ENCODE results near the gene CFAP299.

CFAP299 gene

DNA sequence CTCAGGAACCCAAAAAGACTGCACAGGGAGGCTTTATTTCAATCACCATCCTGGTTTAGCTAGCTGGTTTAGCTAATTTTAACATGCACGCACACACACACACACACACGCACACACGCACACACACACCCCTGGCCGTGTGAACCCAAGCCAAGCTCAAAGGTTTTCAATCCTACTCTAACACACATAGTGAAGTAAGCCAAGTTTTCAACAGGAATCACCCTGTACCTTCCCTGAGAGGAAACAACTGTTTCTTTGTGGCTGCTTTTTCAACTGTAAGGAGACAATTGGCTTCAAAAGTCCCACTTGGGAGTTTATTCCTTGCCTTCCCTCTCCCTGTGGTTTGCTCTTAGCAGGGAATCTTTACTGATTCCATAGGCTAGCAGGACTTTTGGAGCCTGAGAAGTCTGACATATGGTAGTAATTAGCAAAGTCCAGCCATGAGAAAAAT lies 596.1 kb downstream of the CFAP299 start:
- no peak overlapping the region for H3K9ac ChIP-seq (ENCODE audit: low read length)
- no peaks in the 10 kb centered on the region for H3K9me3 ChIP-seq (ENCODE audit: control insufficient read depth, low read length)
- no peak overlapping the region for H3K4me3 ChIP-seq (ENCODE audit: low read length)
- H3K4me1 ChIP-seq (ENCODE audit: control insufficient read depth, insufficient read depth, low read length) = no peaks in the 10 kb centered on the region
- H3K27me3 ChIP-seq (ENCODE audit: control insufficient read depth, insufficient read depth, low read length) = no peaks in the 10 kb centered on the region
- H3K36me3 ChIP-seq (ENCODE audit: control insufficient read depth, insufficient read depth, low read length) = no peaks in the 10 kb centered on the region

DNA sequence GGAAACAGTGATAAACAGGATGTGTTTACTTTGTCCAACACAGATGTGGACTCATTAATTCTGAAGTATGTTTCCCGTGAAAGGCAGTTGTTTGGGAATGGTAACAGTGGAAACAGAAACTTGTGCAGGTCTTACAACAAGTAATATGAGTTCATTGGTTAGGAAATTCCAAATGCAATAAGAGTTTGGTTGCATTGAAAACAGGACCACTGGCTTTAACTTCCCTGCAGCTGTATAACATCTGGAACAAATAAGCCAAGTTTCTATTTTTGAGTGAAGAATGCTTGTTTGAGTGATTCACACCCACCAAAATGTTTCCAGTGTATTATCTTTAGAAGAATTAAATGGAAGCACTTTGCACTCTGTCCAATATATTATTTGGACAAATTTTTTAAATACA lies 612.6 kb downstream of the CFAP299 start:
- Histone ChIP-seq H3K4me3 (ENCODE audit: low read length) (no peak overlapping the region), H3K9me3 (ENCODE audit: control insufficient read depth, low read length) (no peaks in the 10 kb centered on the region), H3K27me3 (ENCODE audit: control insufficient read depth, insufficient read depth, low read length) (no peaks in the 10 kb centered on the region), H3K9ac (ENCODE audit: low read length) (no peak overlapping the region), H3K4me1 (ENCODE audit: control insufficient read depth, insufficient read depth, low read length) (no peaks in the 10 kb centered on the region), H3K36me3 (ENCODE audit: control insufficient read depth, insufficient read depth, low read length) (no peaks in the 10 kb centered on the region)

DNA sequence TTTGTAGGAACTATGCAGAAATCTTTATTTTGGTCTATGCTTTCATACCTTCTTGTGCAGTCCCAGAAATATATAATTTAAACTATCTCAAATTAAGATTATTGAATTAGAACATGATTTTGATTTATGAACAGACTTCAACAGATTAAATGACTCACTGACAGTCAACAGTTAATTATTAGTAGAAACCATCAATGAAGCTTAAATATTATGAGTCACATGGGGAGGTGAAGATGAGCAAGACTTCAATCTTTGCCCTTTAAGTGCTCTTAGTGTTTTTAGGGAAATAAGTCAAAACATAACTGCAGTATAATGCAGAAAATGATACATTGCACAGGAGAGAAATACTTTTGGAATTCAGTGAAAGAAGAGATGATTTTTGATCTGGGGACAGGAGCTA lies 613.5 kb downstream of the CFAP299 start:
- no peaks in the 10 kb centered on the region for H3K4me1 ChIP-seq (ENCODE audit: control insufficient read depth, insufficient read depth, low read length)
- no peaks in the 10 kb centered on the region for H3K9me3 ChIP-seq (ENCODE audit: control insufficient read depth, low read length)
- H3K4me3 ChIP-seq (ENCODE audit: low read length) = no peak overlapping the region
- no peaks in the 10 kb centered on the region for H3K36me3 ChIP-seq (ENCODE audit: control insufficient read depth, insufficient read depth, low read length)
- H3K27me3 ChIP-seq (ENCODE audit: control insufficient read depth, insufficient read depth, low read length) = no peaks in the 10 kb centered on the region
- no peak overlapping the region for H3K9ac ChIP-seq (ENCODE audit: low read length)

DNA sequence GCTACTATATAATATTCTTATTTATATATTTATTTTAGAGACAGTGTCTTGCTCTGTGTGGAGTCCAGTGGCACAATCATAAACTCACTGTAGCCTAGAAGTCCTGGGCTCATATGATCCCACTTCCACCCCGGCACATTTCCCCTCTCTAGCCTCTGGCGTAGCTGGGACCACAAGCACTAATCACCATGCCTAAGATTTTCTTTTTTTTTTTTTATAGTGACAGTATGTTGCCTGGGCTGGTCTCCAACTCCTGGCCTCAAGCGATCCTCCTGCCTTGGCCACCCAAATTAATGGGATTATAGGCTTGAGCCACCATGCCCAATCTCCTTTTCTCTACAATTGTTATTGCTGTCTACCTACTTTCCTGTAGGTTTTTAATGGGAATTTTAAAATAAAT lies 620.9 kb downstream of the CFAP299 start:
- no peaks in the 10 kb centered on the region for H3K4me1 ChIP-seq (ENCODE audit: control insufficient read depth, insufficient read depth, low read length)
- no peaks in the 10 kb centered on the region for H3K27me3 ChIP-seq (ENCODE audit: control insufficient read depth, insufficient read depth, low read length)
- H3K4me3 ChIP-seq (ENCODE audit: low read length) = no peak overlapping the region
- no peak overlapping the region for H3K9ac ChIP-seq (ENCODE audit: low read length)
- no peaks in the 10 kb centered on the region for H3K9me3 ChIP-seq (ENCODE audit: control insufficient read depth, low read length)
- H3K36me3 ChIP-seq (ENCODE audit: control insufficient read depth, insufficient read depth, low read length) = no peaks in the 10 kb centered on the region

DNA sequence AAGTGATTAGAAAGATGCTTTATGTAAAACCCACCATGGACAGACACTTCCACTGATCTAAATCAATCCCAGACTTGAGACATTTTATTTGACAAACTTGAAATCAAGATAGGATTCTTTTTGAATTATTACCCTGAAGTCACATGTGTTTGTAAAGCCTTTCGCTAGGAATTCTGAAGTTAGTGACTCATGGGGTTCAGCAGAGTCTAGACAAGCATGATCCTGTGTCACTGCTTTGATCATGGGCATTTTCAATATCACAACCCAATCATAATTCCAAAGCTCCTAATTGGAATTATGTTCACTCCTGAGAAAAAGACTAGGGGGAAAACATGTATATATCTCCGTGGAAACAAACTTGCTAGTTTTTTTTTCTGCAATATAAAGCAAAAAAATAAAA lies 627.5 kb downstream of the CFAP299 start:
- no peak overlapping the region for H3K9ac ChIP-seq (ENCODE audit: low read length)
- H3K27me3 ChIP-seq (ENCODE audit: control insufficient read depth, insufficient read depth, low read length) = no peaks in the 10 kb centered on the region
- H3K4me1 ChIP-seq (ENCODE audit: control insufficient read depth, insufficient read depth, low read length) = no peaks in the 10 kb centered on the region
- no peaks in the 10 kb centered on the region for H3K9me3 ChIP-seq (ENCODE audit: control insufficient read depth, low read length)
- H3K4me3 ChIP-seq (ENCODE audit: low read length) = no peak overlapping the region
- no peaks in the 10 kb centered on the region for H3K36me3 ChIP-seq (ENCODE audit: control insufficient read depth, insufficient read depth, low read length)

DNA sequence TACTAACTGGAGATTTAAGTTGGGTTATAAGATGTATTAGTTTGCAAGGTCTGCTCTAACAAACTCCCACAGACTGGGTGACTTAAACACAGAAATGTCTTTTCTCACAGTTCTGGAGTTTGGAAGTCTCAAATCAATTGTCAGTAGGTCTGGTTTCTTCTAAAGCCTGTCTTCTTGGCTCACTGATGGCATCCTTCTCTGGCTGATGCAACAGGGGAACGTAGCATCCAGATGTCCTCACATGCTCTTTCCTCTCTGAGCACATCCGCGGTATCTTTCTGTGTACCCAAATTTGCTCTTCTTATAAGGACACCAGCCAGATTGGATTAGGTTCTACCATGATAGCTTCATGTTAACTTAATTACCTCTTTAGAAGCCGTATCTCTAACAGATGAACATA lies 631.8 kb downstream of the CFAP299 start:
- H3K4me1 ChIP-seq (ENCODE audit: control insufficient read depth, insufficient read depth, low read length) = no peaks in the 10 kb centered on the region
- H3K4me3 ChIP-seq (ENCODE audit: low read length) = no peak overlapping the region
- no peaks in the 10 kb centered on the region for H3K9me3 ChIP-seq (ENCODE audit: control insufficient read depth, low read length)
- no peaks in the 10 kb centered on the region for H3K27me3 ChIP-seq (ENCODE audit: control insufficient read depth, insufficient read depth, low read length)
- no peaks in the 10 kb centered on the region for H3K36me3 ChIP-seq (ENCODE audit: control insufficient read depth, insufficient read depth, low read length)
- H3K9ac ChIP-seq (ENCODE audit: low read length) = no peak overlapping the region

DNA sequence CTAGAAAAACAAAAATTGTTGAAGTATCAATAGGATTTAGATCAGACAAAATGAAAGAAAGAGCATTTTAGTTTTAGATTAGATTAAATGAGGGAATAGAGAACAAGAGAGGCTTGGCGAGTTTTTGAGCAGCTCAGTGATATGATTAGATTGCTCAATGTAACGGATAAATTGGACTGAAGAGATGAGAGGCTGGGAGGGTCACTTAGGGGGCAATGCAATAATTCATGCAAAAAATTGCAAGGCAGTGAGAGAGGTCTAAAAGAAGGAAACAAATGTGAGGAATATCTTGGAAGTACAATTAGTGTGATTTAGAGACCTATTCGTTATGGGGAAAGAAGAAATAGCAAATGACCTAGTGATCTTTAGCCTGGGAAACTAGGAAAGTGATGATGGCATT lies 644.7 kb downstream of the CFAP299 start:
- Histone ChIP-seq H3K4me3 (ENCODE audit: low read length) (no peak overlapping the region), H3K9me3 (ENCODE audit: control insufficient read depth, low read length) (no peaks in the 10 kb centered on the region), H3K36me3 (ENCODE audit: control insufficient read depth, insufficient read depth, low read length) (no peaks in the 10 kb centered on the region), H3K9ac (ENCODE audit: low read length) (no peak overlapping the region), H3K4me1 (ENCODE audit: control insufficient read depth, insufficient read depth, low read length) (no peaks in the 10 kb centered on the region), H3K27me3 (ENCODE audit: control insufficient read depth, insufficient read depth, low read length) (no peaks in the 10 kb centered on the region)

DNA sequence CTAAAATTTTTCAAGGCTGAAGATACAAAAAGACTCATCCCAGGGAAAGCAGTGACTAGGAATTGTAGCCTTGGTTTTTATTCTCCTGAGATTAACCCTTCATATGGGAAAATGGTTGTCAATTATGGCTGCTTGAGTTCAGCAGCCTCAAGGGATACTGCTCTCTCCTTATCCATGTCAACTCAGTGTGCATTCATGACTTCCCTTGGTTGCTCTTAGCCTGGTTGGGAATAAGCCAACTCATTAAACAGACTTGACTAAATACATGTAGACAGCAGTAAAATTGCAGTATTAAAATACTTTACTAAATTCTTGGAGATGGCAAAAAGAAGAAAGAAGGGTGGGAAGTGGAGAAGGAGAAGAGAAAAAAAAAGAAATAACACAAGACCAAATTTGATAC lies 650.5 kb downstream of the CFAP299 start:
- Histone ChIP-seq H3K27me3 (ENCODE audit: control insufficient read depth, insufficient read depth, low read length) (no peaks in the 10 kb centered on the region), H3K9ac (ENCODE audit: low read length) (no peak overlapping the region), H3K36me3 (ENCODE audit: control insufficient read depth, insufficient read depth, low read length) (no peaks in the 10 kb centered on the region), H3K4me3 (ENCODE audit: low read length) (no peak overlapping the region), H3K9me3 (ENCODE audit: control insufficient read depth, low read length) (no peaks in the 10 kb centered on the region), H3K4me1 (ENCODE audit: control insufficient read depth, insufficient read depth, low read length) (no peaks in the 10 kb centered on the region)

DNA sequence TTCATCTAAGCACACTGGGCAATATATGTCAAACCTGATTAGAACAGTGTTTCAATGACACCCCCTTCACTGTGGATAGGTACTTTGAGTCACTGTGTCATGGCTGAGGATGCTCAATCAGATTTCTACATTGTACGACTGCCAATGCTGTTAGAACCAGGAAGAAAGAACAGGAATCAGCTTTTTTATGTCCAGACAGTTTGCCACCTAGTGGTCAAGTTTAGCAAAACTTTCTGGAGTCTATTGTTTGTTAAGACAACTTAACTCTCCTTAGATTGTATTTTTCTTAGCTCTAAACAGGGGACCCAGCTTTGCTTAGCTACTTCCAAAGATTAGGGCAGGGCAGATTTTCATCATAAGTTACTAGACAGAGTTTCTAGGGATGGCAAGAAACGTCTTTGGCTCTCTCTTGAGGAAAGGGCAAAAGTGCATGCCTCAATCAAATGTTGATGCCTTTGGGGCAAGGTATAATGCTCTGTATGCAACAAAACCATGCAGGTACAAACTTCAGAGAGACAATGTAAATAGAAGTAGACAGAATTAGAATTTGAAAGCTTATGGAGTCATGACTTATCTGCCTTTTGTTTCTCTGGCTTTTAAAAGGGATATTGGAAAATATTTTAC lies 654.5 kb downstream of the CFAP299 start:
- Histone ChIP-seq H3K4me3 (ENCODE audit: low read length) (no peak overlapping the region), H3K27me3 (ENCODE audit: control insufficient read depth, insufficient read depth, low read length) (no peaks in the 10 kb centered on the region), H3K9ac (ENCODE audit: low read length) (no peak overlapping the region), H3K9me3 (ENCODE audit: control insufficient read depth, low read length) (no peaks in the 10 kb centered on the region), H3K36me3 (ENCODE audit: control insufficient read depth, insufficient read depth, low read length) (no peaks in the 10 kb centered on the region), H3K4me1 (ENCODE audit: control insufficient read depth, insufficient read depth, low read length) (no peaks in the 10 kb centered on the region)

DNA sequence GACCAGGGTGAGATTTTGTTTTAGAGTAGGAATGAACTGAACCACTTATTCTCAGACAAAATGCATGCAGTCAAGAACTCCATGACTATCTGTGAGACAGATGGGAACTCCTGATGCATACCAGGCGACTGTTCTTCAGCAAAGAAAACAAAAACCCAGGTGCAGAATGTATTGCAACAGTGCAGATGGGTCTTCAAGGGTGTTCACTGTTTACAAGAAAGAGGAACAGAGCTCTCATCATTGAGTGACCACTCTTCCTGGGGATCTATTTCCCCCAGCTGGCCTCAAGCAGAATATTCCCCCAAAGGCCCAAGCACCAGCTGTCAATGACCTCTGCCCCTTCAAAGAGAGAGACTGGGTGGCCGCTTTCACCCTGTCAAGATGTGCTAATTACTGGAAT lies 655.3 kb downstream of the CFAP299 start:
- no peaks in the 10 kb centered on the region for H3K4me1 ChIP-seq (ENCODE audit: control insufficient read depth, insufficient read depth, low read length)
- no peaks in the 10 kb centered on the region for H3K27me3 ChIP-seq (ENCODE audit: control insufficient read depth, insufficient read depth, low read length)
- no peaks in the 10 kb centered on the region for H3K36me3 ChIP-seq (ENCODE audit: control insufficient read depth, insufficient read depth, low read length)

DNA sequence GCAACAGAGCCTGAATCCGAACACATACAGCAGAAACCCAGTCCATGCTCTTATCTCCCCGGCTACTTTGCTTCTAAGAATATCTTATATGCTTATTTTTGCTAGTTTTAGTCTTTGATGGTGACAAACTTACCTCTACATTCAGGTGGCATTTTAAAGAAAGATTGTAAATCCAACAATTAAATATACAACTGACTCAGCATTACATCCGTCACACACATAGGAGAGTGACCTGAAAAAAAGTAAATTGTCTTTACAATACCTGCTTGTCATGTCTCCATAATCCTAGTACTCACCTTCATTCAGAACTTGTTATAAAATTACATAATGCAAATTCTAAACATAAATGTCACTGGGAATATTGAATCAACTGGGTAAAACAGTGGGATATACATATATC lies 664.4 kb downstream of the CFAP299 start:
- Histone ChIP-seq H3K4me1 (ENCODE audit: control insufficient read depth, insufficient read depth, low read length) (no peaks in the 10 kb centered on the region), H3K4me3 (ENCODE audit: low read length) (no peak overlapping the region), H3K36me3 (ENCODE audit: control insufficient read depth, insufficient read depth, low read length) (no peaks in the 10 kb centered on the region), H3K9me3 (ENCODE audit: control insufficient read depth, low read length) (no peaks in the 10 kb centered on the region), H3K9ac (ENCODE audit: low read length) (no peak overlapping the region), H3K27me3 (ENCODE audit: control insufficient read depth, insufficient read depth, low read length) (no peaks in the 10 kb centered on the region)

More for the DNA sequence above, 655.3 kb downstream of the CFAP299 start:
- no peak overlapping the region for H3K4me3 ChIP-seq (ENCODE audit: low read length)
- no peaks in the 10 kb centered on the region for H3K9me3 ChIP-seq (ENCODE audit: control insufficient read depth, low read length)
- H3K9ac ChIP-seq (ENCODE audit: low read length) = no peak overlapping the region

DNA sequence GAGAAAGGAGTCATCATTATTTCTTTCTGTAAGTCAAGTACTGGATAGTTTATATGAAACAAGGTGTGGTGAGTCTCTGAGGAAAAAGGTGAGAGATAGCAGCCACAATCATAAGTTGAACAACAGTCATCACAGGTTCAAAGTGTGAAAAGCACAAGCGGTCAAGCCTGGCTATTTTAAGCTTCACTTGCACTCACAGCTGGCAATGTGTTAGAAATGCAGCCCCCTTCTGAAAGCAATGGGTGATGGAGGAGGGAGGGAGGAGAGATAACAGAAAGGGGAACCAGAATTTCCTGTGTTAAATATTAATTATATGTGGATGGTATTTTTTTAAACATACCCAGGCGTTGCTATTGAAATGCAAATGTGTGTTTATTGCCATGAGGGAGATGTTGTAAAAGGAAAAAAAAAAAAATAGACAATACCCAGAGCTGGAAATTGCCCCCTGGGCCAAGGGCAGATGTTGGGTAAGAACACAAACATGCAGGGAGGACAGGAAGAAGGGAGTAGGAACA lies 668.1 kb downstream of the CFAP299 start:
- H3K4me1 ChIP-seq (ENCODE audit: control insufficient read depth, insufficient read depth, low read length) = no peaks in the 10 kb centered on the region
- H3K9ac ChIP-seq (ENCODE audit: low read length) = no peak overlapping the region
- H3K9me3 ChIP-seq (ENCODE audit: control insufficient read depth, low read length) = no peaks in the 10 kb centered on the region
- H3K36me3 ChIP-seq (ENCODE audit: control insufficient read depth, insufficient read depth, low read length) = no peaks in the 10 kb centered on the region
- no peaks in the 10 kb centered on the region for H3K27me3 ChIP-seq (ENCODE audit: control insufficient read depth, insufficient read depth, low read length)
- H3K4me3 ChIP-seq (ENCODE audit: low read length) = no peak overlapping the region

DNA sequence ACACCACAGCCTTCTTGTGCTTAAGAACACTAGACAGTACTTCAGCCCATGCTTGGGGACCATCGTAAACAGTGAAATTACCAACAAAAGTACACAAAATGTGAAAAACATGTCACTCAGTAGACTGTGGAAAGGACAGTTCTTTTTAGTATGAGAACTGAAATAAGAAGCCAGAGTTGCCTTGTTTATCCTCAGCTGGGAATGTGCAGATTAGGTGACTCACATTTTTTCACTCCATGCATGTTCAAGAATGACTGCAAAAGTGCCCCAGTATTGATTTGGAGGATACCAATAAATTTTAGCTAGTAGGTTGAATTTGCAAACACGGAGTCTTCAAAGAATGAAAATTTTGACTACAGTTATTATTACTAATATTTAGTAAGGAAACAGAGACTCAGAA lies 671.9 kb downstream of the CFAP299 start:
- Histone ChIP-seq H3K27me3 (ENCODE audit: control insufficient read depth, insufficient read depth, low read length) (no peaks in the 10 kb centered on the region), H3K36me3 (ENCODE audit: control insufficient read depth, insufficient read depth, low read length) (no peaks in the 10 kb centered on the region), H3K9ac (ENCODE audit: low read length) (no peak overlapping the region), H3K4me1 (ENCODE audit: control insufficient read depth, insufficient read depth, low read length) (no peaks in the 10 kb centered on the region), H3K9me3 (ENCODE audit: control insufficient read depth, low read length) (no peaks in the 10 kb centered on the region), H3K4me3 (ENCODE audit: low read length) (no peak overlapping the region)
